Endothelial cell of umbilical vein (primary cell): ENCODE results near the gene BBS2. TPM values are rescaled to one million over a fixed set of nuclear protein-coding genes. Genes with fewer than 3 reads are reported as not detected.

Source experiments
- BruUV-seq: library from RNA; stranded (reverse); fragments of 400-500 nt; replicated peaks from 2 replicates; lab custom pipeline; 2021; lab: Mats Ljungman, UMichigan
- CTCF ChIA-PET: fragments of 300-600, 350-600 bp; sonication (Branson Sonifier 250); formaldehyde crosslinking; loops from one replicate; lab custom pipeline; 2021; ENCODE audit warnings: antibody characterized with exemption, inconsistent platforms; lab: Charles Lee
- POLR2A ChIA-PET: fragments of 300-600, 350-600 bp; sonication (Branson Sonifier 250); formaldehyde crosslinking; loops from one replicate; lab custom pipeline; 2021; ENCODE audit warnings: antibody characterized with exemption, inconsistent platforms; lab: Charles Lee
- DNase-seq: peaks from one replicate; pipeline ENCODE4 v3.0.0-alpha.2; 2011; ENCODE audit warnings: low read depth, low spot score
- FAIRE-seq: peaks from 2 replicates; lab custom pipeline; 2011; peaks lifted over from hg19 to GRCh38; lab: Jason Lieb, UNC
- H2AFZ ChIP-seq: 2 replicates; pipeline ENCODE4 v1.6.0; 2012; ENCODE audit warnings: low read depth, low read length, control low read depth, inconsistent platforms
- H3K27ac ChIP-seq: 2 replicates; pipeline ENCODE4 v1.5.1; 2011; ENCODE audit warnings: low read depth, mild to moderate bottlenecking, control low read depth, low read length, moderate library complexity; ENCODE audit not compliant: insufficient read depth
- H3K27me3 ChIP-seq, 2 experiments: 2 replicates each; pipeline versions ENCODE4 v1.6.0 to v1.6.1; 2011; ENCODE audit warnings: low read length in 2 of 2, mixed read lengths in 1 of 2; ENCODE audit not compliant: control insufficient read depth in 2 of 2, insufficient read depth in 2 of 2
- H3K36me3 ChIP-seq, 2 experiments: 2 replicates in 1 of 2; 3 replicates in 1 of 2; pipeline ENCODE4 v1.5.1; 2011; ENCODE audit warnings: low read length in 2 of 2, mild to moderate bottlenecking in 1 of 2, moderate library complexity in 1 of 2; ENCODE audit not compliant: control insufficient read depth in 2 of 2, insufficient read depth in 2 of 2; ENCODE audit errors: extremely low read depth in 1 of 2
- H3K4me1 ChIP-seq: 3 replicates; pipeline ENCODE4 v1.5.1; 2011; ENCODE audit warnings: mild to moderate bottlenecking, low read length; ENCODE audit not compliant: control insufficient read depth, insufficient read depth; ENCODE audit errors: extremely low read depth
- H3K4me2 ChIP-seq: 2 replicates; pipeline ENCODE4 v1.6.1; 2011; ENCODE audit warnings: low read length, control low read depth, mixed read lengths; ENCODE audit not compliant: insufficient read depth
- H3K4me3 ChIP-seq, 3 experiments: fragments of 200-600 bp in 1 of 3; sonication (generic), shearing (Covaris generic) in 1 of 3; replicated peaks in 1 of 3; 2 replicates each; pipeline ENCODE4 v1.5.1; 2011 to 2016; ENCODE audit warnings: control low read depth in 3 of 3, low read length in 3 of 3, mild to moderate bottlenecking in 2 of 3, inconsistent platforms in 1 of 3, low read depth in 1 of 3, moderate library complexity in 1 of 3; ENCODE audit not compliant: insufficient read depth in 1 of 3
- H3K79me2 ChIP-seq: 2 replicates; pipeline ENCODE4 v1.6.0; 2012; ENCODE audit warnings: low read length, inconsistent platforms; ENCODE audit not compliant: control insufficient read depth, insufficient read depth
- H3K9ac ChIP-seq: replicated peaks from 2 replicates; pipeline ENCODE3; 2011; ENCODE audit warnings: low read length, control low read depth; ENCODE audit not compliant: insufficient read depth; ENCODE audit errors: extremely low read depth
- H3K9me1 ChIP-seq: replicated peaks from 3 replicates; pipeline ENCODE4 v1.6.0; 2011; ENCODE audit warnings: mild to moderate bottlenecking, low read length; ENCODE audit not compliant: control insufficient read depth, insufficient read depth; ENCODE audit errors: extremely low read depth
- H3K9me3 ChIP-seq: replicated peaks from 2 replicates; pipeline ENCODE4 v1.5.1; 2012; ENCODE audit warnings: low read length, inconsistent platforms; ENCODE audit not compliant: control insufficient read depth, insufficient read depth
- H4K20me1 ChIP-seq: replicated peaks from 2 replicates; pipeline ENCODE3; 2011; ENCODE audit warnings: mild to moderate bottlenecking, low read length; ENCODE audit not compliant: control insufficient read depth, insufficient read depth; ENCODE audit errors: extremely low read depth
- CTCF ChIP-seq, 2 donors: IDR thresholded peaks; 1 replicate in 1 of 2; 2 replicates in 1 of 2; pipeline ENCODE4 v1.5.1; 2011; ENCODE audit warnings: low read length in 2 of 2, mild to moderate bottlenecking in 2 of 2, moderate library complexity in 2 of 2, control low read depth in 1 of 2, inconsistent platforms in 1 of 2, low read depth in 1 of 2; ENCODE audit not compliant: insufficient read depth in 1 of 2; ENCODE audit errors: extremely low read depth in 1 of 2
- EZH2 ChIP-seq: IDR thresholded peaks from 2 replicates; pipeline ENCODE4 v1.6.1; 2012; ENCODE audit warnings: borderline replicate concordance, low read depth, mild to moderate bottlenecking, moderate library complexity, low read length, inconsistent platforms; ENCODE audit not compliant: severe bottlenecking
- FOS ChIP-seq: IDR thresholded peaks from 2 replicates; pipeline ENCODE4 v1.6.1; 2011; ENCODE audit warnings: mild to moderate bottlenecking, low read length, moderate library complexity, borderline replicate concordance; ENCODE audit not compliant: insufficient read depth
- GATA2 ChIP-seq: IDR thresholded peaks from 2 replicates; pipeline ENCODE4 v1.7.0; 2011; ENCODE audit warnings: low read depth, mild to moderate bottlenecking, moderate library complexity, mixed read lengths, low read length; ENCODE audit not compliant: insufficient read length, insufficient read depth
- JUN ChIP-seq: IDR thresholded peaks from 2 replicates; pipeline ENCODE4 v1.6.1; 2011; ENCODE audit warnings: borderline replicate concordance, low read depth; ENCODE audit not compliant: insufficient read length, insufficient read depth
- MYC ChIP-seq: IDR thresholded peaks from one replicate; pipeline ENCODE4 v1.6.1; 2011; ENCODE audit warnings: mild to moderate bottlenecking, low read depth, low read length
- POLR2A ChIP-seq: IDR thresholded peaks from 2 replicates; pipeline ENCODE4 v1.6.1; 2012; ENCODE audit warnings: low read depth, mild to moderate bottlenecking, control low read depth, low read length
- POLR2AphosphoS5 ChIP-seq: IDR thresholded peaks from 2 replicates; pipeline ENCODE4 v1.6.1; 2012; ENCODE audit warnings: low read depth, mild to moderate bottlenecking, control low read depth, low read length, moderate library complexity; ENCODE audit not compliant: insufficient read depth
- dilution Hi-C: fragments of 300-500 bp; cut with MboI; formaldehyde crosslinking; loops from one replicate; pipeline ENCODE4 v1.15.0; 2019; ENCODE audit warnings: low sequenced_read_pairs; ENCODE audit not compliant: extremely low pct_ligation_motif_present
- intact Hi-C: fragments of 100-400 bp; cut with micrococcal nuclease; formaldehyde crosslinking; loops from one replicate; pipeline ENCODE4 v1.10.0; 2022
- polyA plus RNA-seq, 4 experiments: library from polyadenylated mRNA; depleted of rRNA in 3 of 4; stranded (reverse) in 3 of 4; unstranded in 1 of 4; fragments of >200 nt; gene quantifications; 2 replicates each; pipeline versions ENCODE4 v1.2.1 to v1.2.3, GENCODE V29; 2011 to 2012; ENCODE audit warnings: missing spikeins in 1 of 4
- total RNA-seq: library from RNA; stranded (reverse); gene quantifications from 2 replicates; pipeline ENCODE4 v1.2.3, GENCODE V29; 2021
- TF ChIP-seq, protein P1 (sequence below): IDR thresholded peaks from 2 replicates; pipeline ENCODE4 v1.6.1; 2011; ENCODE audit not compliant: insufficient read depth, insufficient read length

Gene BBS2
- total and polyA plus RNA-seq, 2 donors (not counting 3 experiments of a cell fraction or from before 2014, with no cell fraction given), result 37.6 to 44.8 TPM

GRCh38 chr16:56559109-56559508, 39.3 kb upstream of the BBS2 start:
- Histone ChIP-seq H3K79me2 (no peaks in the 10 kb centered on the region), H3K27ac (no peak overlapping the region), H3K9ac (no peak overlapping the region), H3K9me3 (no peaks in the 10 kb centered on the region), H2AFZ (no peak overlapping the region), H3K36me3 (no peaks in the 10 kb centered on the region), H3K4me2 (no peak overlapping the region), H3K27me3 (peaks cover 14 to 18% of the 10 kb centered on the region in 2 experiments), H3K9me1 (no peaks in the 10 kb centered on the region), H3K4me3 (no peak overlapping the region), H3K4me1 (no peaks in the 10 kb centered on the region), H4K20me1 (no peaks in the 10 kb centered on the region)
- FAIRE-seq (no peak), DNase-seq (no peak)
- TF ChIP-seq EZH2 (no peak), FOS (no peak)
- TF ChIP-seq, protein P1, sequence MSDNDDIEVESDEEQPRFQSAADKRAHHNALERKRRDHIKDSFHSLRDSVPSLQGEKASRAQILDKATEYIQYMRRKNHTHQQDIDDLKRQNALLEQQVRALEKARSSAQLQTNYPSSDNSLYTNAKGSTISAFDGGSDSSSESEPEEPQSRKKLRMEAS, result no peak
- intact Hi-C loops, result no loop called here
- POLR2A ChIA-PET, result no interaction called here
- dilution Hi-C loops, result no loop called here
- no TSS peak for BruUV-seq
- CTCF ChIA-PET, result no interaction called here

- Histone ChIP-seq H3K4me1 (no peaks in the 10 kb centered on the region), H3K79me2 (no peaks in the 10 kb centered on the region), H4K20me1 (no peaks in the 10 kb centered on the region), H3K36me3 (no peaks in the 10 kb centered on the region), H3K27me3 (peaks cover 14 to 18% of the 10 kb centered on the region in 2 experiments), H3K9ac (no peak overlapping the region), H3K4me2 (no peak overlapping the region), H3K4me3 (no peak overlapping the region), H3K9me3 (no peaks in the 10 kb centered on the region), H2AFZ (no peak overlapping the region), H3K9me1 (no peaks in the 10 kb centered on the region), H3K27ac (no peak overlapping the region)
- DNase-seq, result no peak
- intact Hi-C loops (no loop called here), dilution Hi-C loops (no loop called here)
- CTCF ChIA-PET, result interaction anchor here (0.7 to 1.3 kb wide), 2 partner anchors 18 to 44 kb away, joined by 3 read pairs; no protein-coding TSS in a partner anchor
- FAIRE-seq, result no peak
- POLR2A ChIA-PET, result no interaction called here
- BruUV-seq, result no TSS peak
- no peak for TF ChIP-seq CTCF (IDR thresholded peaks at IDR 0.05; ENCODE audit: extremely low read depth in 1 of 2, insufficient read depth in 1 of 2, low read depth in 1 of 2, low read length in 2 of 2)
- TF ChIP-seq FOS, result no peak
- TF ChIP-seq GATA2, result no peak
- TF ChIP-seq POLR2AphosphoS5, result no peak
- TF ChIP-seq, protein P1, result no peak
- TF ChIP-seq MYC, result no peak
- no peak for TF ChIP-seq EZH2
- TF ChIP-seq JUN, result no peak
- no peak for TF ChIP-seq POLR2A
Measured at GRCh38 chr16:56558024-56558747, 38.4 kb upstream of the BBS2 start.
